A549 (cell line): ENCODE data around the gene B4GALT6. TPM values are rescaled to one million over a fixed set of nuclear protein-coding genes. Genes with fewer than 3 reads are reported as not detected.
A peak's percentile ranks its signal among the peaks of the same experiment; 100 is the strongest.
"Not testable (repeated sequence)": the region's sequence is repeated elsewhere in the genome, so short reads cannot be mapped to it uniquely, and the experiment has no call there.

Source experiments
- ATAC-seq, 2 experiments: fragments of 200-7000 bp in 1 of 2; fragments of >200 bp in 1 of 2; cut with Nextera tagmentation in 1 of 2; cut with Tn5 transposase in 1 of 2; 3 replicates each; pipeline versions ENCODE4 v1.8.0 to v1.9.1; 2018 to 2020; ENCODE audit warnings: mild to moderate bottlenecking in 1 of 2, moderate library complexity in 1 of 2
- CTCF ChIA-PET: fragments of 300-600 bp; sonication (Branson Sonifier 250); formaldehyde crosslinking; extraction: SDS; loops from one replicate; lab custom pipeline; 2021; ENCODE audit warnings: antibody characterized with exemption, inconsistent platforms; lab: Yijun Ruan, JAX
- POLR2A ChIA-PET: fragments of 350-600 bp; formaldehyde crosslinking; extraction: SDS; loops from one replicate; lab custom pipeline; 2021; ENCODE audit warnings: antibody characterized with exemption, inconsistent platforms; lab: Yijun Ruan, JAX
- DNase-seq, 2 experiments: peaks; one replicate each; pipeline versions ENCODE4 v3.0.0 to v3.0.0-alpha.2; 2011 to 2016; ENCODE audit warnings: low read depth in 1 of 2, low spot score in 1 of 2
- FAIRE-seq: peaks from 2 replicates; lab custom pipeline; 2011; peaks lifted over from hg19 to GRCh38; lab: Jason Lieb, UNC
- H3K27ac ChIP-seq, 2 experiments: fragments of >200 bp; sonication (Bioruptor Twin); formaldehyde crosslinking; 3 replicates each; pipeline ENCODE4 v1.5.1; 2016 to 2017
- H3K4me1 ChIP-seq: fragments of >200 bp; sonication (Bioruptor Twin); formaldehyde crosslinking; 3 replicates; pipeline ENCODE4 v1.6.1; 2016
- H3K4me2 ChIP-seq: fragments of >200 bp; sonication (Bioruptor Twin); formaldehyde crosslinking; 3 replicates; pipeline ENCODE4 v1.6.1; 2016
- H3K4me3 ChIP-seq: fragments of >200 bp; sonication (Bioruptor Twin); formaldehyde crosslinking; 3 replicates; pipeline ENCODE4 v1.5.1; 2016
- H3K9me3 ChIP-seq: fragments of >200 bp; sonication (Bioruptor Twin); formaldehyde crosslinking; 3 replicates; pipeline ENCODE4 v1.6.1; 2016
- BHLHE40 ChIP-seq: IDR thresholded peaks from 2 replicates; pipeline ENCODE4 v1.6.1; 2012; ENCODE audit warnings: low read depth, low read length, inconsistent platforms
- CBX8 ChIP-seq: fragments of 200-600 bp; sonication (generic); IDR thresholded peaks from 2 replicates; pipeline ENCODE4 v1.6.1; 2016
- CHD4 ChIP-seq: fragments of 200-600 bp; sonication (generic); IDR thresholded peaks from 2 replicates; pipeline ENCODE4 v1.6.1; 2016; ENCODE audit warnings: antibody characterized with exemption, mild to moderate bottlenecking, borderline replicate concordance
- EHF ChIP-seq: fragments of 250-450 bp; sonication (Bioruptor Pico); IDR thresholded peaks from 2 replicates; pipeline ENCODE4 v1.5.0; 2020; ENCODE audit warnings: mild to moderate bottlenecking
- JUNB ChIP-seq: fragments of >200 bp; sonication (Bioruptor Twin); formaldehyde crosslinking; IDR thresholded peaks from 2 replicates; pipeline ENCODE4 v1.6.1; 2016
- KDM5A ChIP-seq: fragments of 200-600 bp; sonication (generic); IDR thresholded peaks from 2 replicates; pipeline ENCODE4 v1.6.1; 2016; ENCODE audit warnings: antibody characterized with exemption, mild to moderate bottlenecking
- MAZ ChIP-seq: fragments of 150-350 bp; IDR thresholded peaks from 2 replicates; pipeline ENCODE4 v1.6.1; 2014; ENCODE audit warnings: antibody characterized with exemption, low read depth, low read length, borderline replicate concordance
- MYC ChIP-seq: IDR thresholded peaks from 2 replicates; pipeline ENCODE4 v1.6.1; 2012; ENCODE audit warnings: mild to moderate bottlenecking, inconsistent platforms, low read length, improper control_type of control experiment, borderline replicate concordance
- NR3C1 ChIP-seq: fragments of >200 bp; sonication (Bioruptor Twin); formaldehyde crosslinking; IDR thresholded peaks from 3 replicates; pipeline ENCODE4 v1.6.1; 2017
- PHF8 ChIP-seq: fragments of 200-600 bp; sonication (generic); IDR thresholded peaks from 2 replicates; pipeline ENCODE4 v1.6.1; 2016; ENCODE audit warnings: low read depth, mild to moderate bottlenecking, antibody characterized with exemption, moderate library complexity, borderline replicate concordance
- POLR2A ChIP-seq: IDR thresholded peaks from 2 replicates; pipeline ENCODE4 v1.6.1; 2012; ENCODE audit warnings: mild to moderate bottlenecking, low read length
- TFCP2L1 ChIP-seq: fragments of 250-450 bp; sonication (Bioruptor Pico); IDR thresholded peaks from 2 replicates; pipeline ENCODE4 v1.5.0; 2021; ENCODE audit warnings: mild to moderate bottlenecking
- ZFP36 ChIP-seq: fragments of 450-650 bp; IDR thresholded peaks from 2 replicates; pipeline ENCODE4 v1.6.1; 2014; ENCODE audit warnings: borderline replicate concordance; ENCODE audit not compliant: partially characterized antibody
- ZNF302 ChIP-seq: fragments of 250-450 bp; sonication (Bioruptor Pico); IDR thresholded peaks from 2 replicates; pipeline ENCODE4 v1.9.0; 2021; ENCODE audit warnings: inconsistent platforms, mild to moderate bottlenecking, moderate library complexity
- WGBS: methylation state at CpG from one replicate; pipeline ENCODE4 v1.1.6; 2017; ENCODE audit errors: missing lambda C conversion rate; 5-methylcytosine and 5-hydroxymethylcytosine counted together
- polyA minus RNA-seq: library from RNA; depleted of rRNA, polyadenylated mRNA; stranded (reverse); fragments of >200 nt; gene quantifications from 2 replicates; pipeline ENCODE4 v1.2.3, GENCODE V29; 2011; rRNA and poly(A)+ RNA removed
- polyA plus RNA-seq, 4 experiments: library from polyadenylated mRNA; depleted of rRNA in 3 of 4; stranded (reverse); fragments of >200 nt; fragmentation: RNase III in 1 of 4; extraction: RNeasy Plus Mini Kit Qiagen cat#74134 plus additional on column Dnase treatment in 1 of 4; gene quantifications; 2 replicates in 3 of 4; 3 replicates in 1 of 4; pipeline ENCODE4 v1.2.3, GENCODE V29; 2011 to 2017
- TF ChIP-seq, protein P1 (sequence below): fragments of 450-650 bp; IDR thresholded peaks from 2 replicates; pipeline ENCODE4 v1.6.1; 2014; ENCODE audit warnings: antibody characterized with exemption

Gene B4GALT6
- 12.8 TPM in 2 replicates for polyA plus RNA-seq (2011; rRNA removed)
- 1.9 and 2.0 TPM in 2 replicates for polyA plus RNA-seq (2012; cell fraction: cytosol; rRNA removed)
- 1.2 and 1.8 TPM in 2 replicates for polyA plus RNA-seq (2012; cell fraction: nucleus; rRNA removed)
- polyA plus RNA-seq (2017; fragmentation: RNase III; extraction: RNeasy Plus Mini Kit Qiagen cat#74134 plus additional on column Dnase treatment), result 6.3 to 7.1 TPM (median 6.7 TPM) in 3 replicates
- polyA minus RNA-seq, result 5.6 and 7.0 TPM in 2 replicates

DNA sequence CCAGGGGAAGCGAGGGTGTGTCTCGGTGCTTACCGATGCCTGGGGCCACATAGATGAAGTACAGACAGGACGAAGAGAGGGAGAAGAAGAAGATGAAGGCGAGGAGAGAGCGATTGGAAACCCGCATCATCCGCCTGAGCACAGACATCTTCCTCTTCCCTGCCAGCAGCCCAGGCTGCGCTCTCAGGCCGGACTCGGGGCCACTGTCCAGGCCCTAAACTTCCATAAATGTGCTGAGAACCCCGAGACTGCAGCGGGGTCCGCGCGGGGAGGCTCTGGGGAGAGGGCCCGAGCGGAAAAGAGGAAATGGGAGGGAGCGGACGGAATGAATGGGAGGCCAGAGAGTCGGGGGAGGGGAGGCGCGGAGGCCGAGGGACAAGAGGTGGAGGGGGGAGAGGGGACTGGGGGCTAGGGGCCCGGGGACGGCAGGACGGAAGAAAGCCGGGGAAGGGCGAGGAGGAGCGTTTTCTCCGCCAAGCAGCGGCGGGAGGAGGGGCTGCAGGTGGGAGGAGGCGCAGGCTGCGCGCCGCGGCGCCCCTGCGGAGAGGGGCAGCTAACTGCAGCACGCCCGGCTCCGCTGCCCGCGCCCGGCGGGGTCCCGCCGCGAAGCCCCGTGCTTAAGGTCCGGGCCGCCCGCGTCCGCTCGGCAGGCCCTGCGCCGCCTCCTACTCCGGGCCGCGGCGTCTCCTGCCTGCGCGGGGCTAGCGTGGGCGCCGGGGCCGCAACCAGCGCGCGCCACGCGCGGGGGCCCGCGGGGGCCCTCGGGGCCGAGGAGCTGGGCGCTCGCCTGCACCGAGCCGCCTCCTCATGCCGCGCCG lies at the start of gene B4GALT6:
Gene B4GALT6 (minus strand): TSS at position 303 of the 818 bp plus-strand sequence. CDS start 155 bp downstream, at position 148.
- no peaks in the 10 kb centered on the region for H3K9me3 ChIP-seq
- WGBS, result under 1% methylated on average over 25 of the region's 86 CpGs
- FAIRE-seq (no peak), DNase-seq (peak; percentile 46 to 47), ATAC-seq (peak; percentile 69 to 72)
- peak within 1 kb of the TSS; percentile 95 for H3K4me2 ChIP-seq
- peak within 1 kb of the TSS; percentile 78 for H3K4me3 ChIP-seq
- no peak for TF ChIP-seq PHF8
- TF ChIP-seq POLR2A, result peak; percentile 55
- peak within 1 kb of the TSS; percentile 92 to 99 for H3K27ac ChIP-seq
- ChIA-PET POLR2A (interaction anchor here (0.7 to 0.9 kb wide), 2 partner anchors 259 to 407 kb away, joined by 3 read pairs; partner anchors contain the start of genes RNF138 and TRAPPC8), CTCF (interaction anchor here (0.7 to 1.2 kb wide), 4 partner anchors 38 to 128 kb away, joined by 3 to 6 read pairs (median 3); no protein-coding TSS in a partner anchor)
- peaks cover 38% of the 10 kb centered on the region for H3K4me1 ChIP-seq

GRCh38 chr18:31731628-31732027 lies 47.2 kb upstream of the B4GALT6 start:
- no peak overlapping the region for H3K4me3 ChIP-seq
- FAIRE-seq (no peak), DNase-seq (no peak), ATAC-seq (no peak)
- WGBS, result 20% methylated on average over 3 of the region's 3 CpGs
- no peak overlapping the region for H3K27ac ChIP-seq
- no peak for TF ChIP-seq EHF (CRISPR knock-in tag)
- no peaks in the 10 kb centered on the region for H3K9me3 ChIP-seq
- H3K4me1 ChIP-seq, result no peaks in the 10 kb centered on the region
- H3K4me2 ChIP-seq, result no peak overlapping the region
- CTCF ChIA-PET, result interaction anchor here (3.3 kb wide), 1 partner anchor 9 kb away, joined by 11 read pairs; no protein-coding TSS in a partner anchor
- POLR2A ChIA-PET, result no interaction called here

DNA sequence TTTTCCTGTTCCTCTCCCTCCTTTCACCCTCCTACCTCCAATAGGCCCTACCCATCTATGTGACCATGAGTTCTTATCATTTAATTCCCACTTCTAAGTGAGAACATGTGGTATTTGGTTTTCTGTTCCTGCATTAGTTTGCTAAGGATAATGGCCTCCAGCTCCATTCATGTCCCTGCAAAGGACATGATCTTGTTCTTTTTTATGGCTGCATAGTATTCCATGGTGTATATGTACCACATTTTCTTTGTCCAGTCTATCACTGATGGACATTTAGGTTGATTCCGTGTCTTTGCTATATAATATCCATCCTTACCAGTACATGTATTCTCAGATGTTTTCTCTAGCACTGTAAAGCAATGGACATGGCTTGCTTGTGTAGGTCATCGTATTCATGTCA lies 44.8 kb upstream of the B4GALT6 start:
- DNase-seq, H3K4me1 ChIP-seq, FAIRE-seq, H3K4me2 ChIP-seq, H3K27ac ChIP-seq, POLR2A ChIA-PET, ATAC-seq, H3K4me3 ChIP-seq, H3K9me3 ChIP-seq: not testable (repeated sequence)
- CTCF ChIA-PET, result interaction anchor here (0.6 kb wide), 1 partner anchor 15 kb away, joined by 3 read pairs; no protein-coding TSS in a partner anchor
- WGBS, result 0% methylated on average over 2 of the region's 2 CpGs

GRCh38 chr18:31723990-31724711 lies 39.8 kb upstream of the B4GALT6 start:
- WGBS, result 74% methylated on average over 29 of the region's 43 CpGs
- ATAC-seq (no peak), FAIRE-seq (no peak), DNase-seq (no peak)
- Histone ChIP-seq H3K27ac (no peak overlapping the region), H3K4me3 (no peak overlapping the region), H3K4me2 (no peak overlapping the region), H3K9me3 (no peaks in the 10 kb centered on the region), H3K4me1 (no peaks in the 10 kb centered on the region)
- POLR2A ChIA-PET, result no interaction called here
- TF ChIP-seq TFCP2L1 (no peak), MAZ (no peak), JUNB (no peak), ZFP36 (no peak), CHD4 (no peak), NR3C1 (no peak), MYC (no peak), KDM5A (no peak), ZNF302 (CRISPR knock-in tag) (no peak), CBX8 (no peak), BHLHE40 (no peak), EHF (CRISPR knock-in tag) (no peak)
- TF ChIP-seq, protein P1, sequence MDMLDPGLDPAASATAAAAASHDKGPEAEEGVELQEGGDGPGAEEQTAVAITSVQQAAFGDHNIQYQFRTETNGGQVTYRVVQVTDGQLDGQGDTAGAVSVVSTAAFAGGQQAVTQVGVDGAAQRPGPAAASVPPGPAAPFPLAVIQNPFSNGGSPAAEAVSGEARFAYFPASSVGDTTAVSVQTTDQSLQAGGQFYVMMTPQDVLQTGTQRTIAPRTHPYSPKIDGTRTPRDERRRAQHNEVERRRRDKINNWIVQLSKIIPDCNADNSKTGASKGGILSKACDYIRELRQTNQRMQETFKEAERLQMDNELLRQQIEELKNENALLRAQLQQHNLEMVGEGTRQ, result no peak
- CTCF ChIA-PET, result interaction anchor here (0.7 to 2.7 kb wide), 9 partner anchors 7 to 300 kb away, joined by 3 to 17 read pairs (median 4); no protein-coding TSS in a partner anchor
